IMR-90 (cell line): ENCODE results near the gene PYGL. TPM values are rescaled to one million over a fixed set of nuclear protein-coding genes. Genes with fewer than 3 reads are reported as not detected.

Experiments used
- ATAC-seq: fragments of 200-7000 bp; cut with Tn5 transposase; 2 replicates; pipeline ENCODE4 v1.9.1; 2020; ENCODE audit warnings: low read depth, mild to moderate bottlenecking, moderate library complexity
- BruUV-seq: library from RNA; stranded (reverse); fragments of 400-500 nt; replicated peaks from 2 replicates; lab custom pipeline; 2021; lab: Mats Ljungman, UMichigan
- CTCF ChIA-PET: fragments of 300-600 bp; formaldehyde crosslinking; extraction: SDS; loops from one replicate; lab custom pipeline; 2021; ENCODE audit warnings: antibody characterized with exemption; lab: Yijun Ruan, JAX
- POLR2A ChIA-PET: fragments of 300-600 bp; sonication (Branson Sonifier 250); formaldehyde crosslinking; loops from one replicate; lab custom pipeline; 2022; ENCODE audit warnings: antibody characterized with exemption; ENCODE audit not compliant: unreplicated experiment; lab: Charles Lee
- DNase-seq: peaks from one replicate; pipeline ENCODE4 v3.0.0; 2013
- H2AFZ ChIP-seq: replicated peaks from 2 replicates; pipeline ENCODE3; 2013; ENCODE audit warnings: low read length, mild to moderate bottlenecking; ENCODE audit not compliant: poor library complexity
- H2AK5ac ChIP-seq: 2 replicates; pipeline ENCODE4 v1.6.1; 2013; ENCODE audit warnings: low read depth, low read length, inconsistent platforms
- H2AK9ac ChIP-seq: replicated peaks from 2 replicates; pipeline ENCODE3; 2013; ENCODE audit warnings: mild to moderate bottlenecking, low read depth, low read length, moderate library complexity; ENCODE audit not compliant: poor library complexity
- H2BK120ac ChIP-seq: 2 replicates; pipeline ENCODE4 v1.6.1; 2013; ENCODE audit warnings: low read depth, low read length, inconsistent platforms
- H2BK15ac ChIP-seq: 3 replicates; pipeline ENCODE4 v1.6.1; 2013; ENCODE audit warnings: low read depth, low read length, inconsistent platforms
- H2BK20ac ChIP-seq: 2 replicates; pipeline ENCODE4 v1.6.1; 2013; ENCODE audit warnings: low read depth, mild to moderate bottlenecking, inconsistent platforms, low read length, moderate library complexity
- H2BK5ac ChIP-seq: 2 replicates; pipeline ENCODE4 v1.6.1; 2013; ENCODE audit warnings: mild to moderate bottlenecking, low read depth, low read length, inconsistent platforms; ENCODE audit not compliant: poor library complexity, severe bottlenecking
- H3K14ac ChIP-seq: replicated peaks from 2 replicates; pipeline ENCODE4 v1.6.1; 2013; ENCODE audit warnings: low read depth, low read length, inconsistent platforms
- H3K18ac ChIP-seq: 2 replicates; pipeline ENCODE4 v1.6.1; 2013; ENCODE audit warnings: low read depth, low read length, control low read depth
- H3K23ac ChIP-seq: 2 replicates; pipeline ENCODE4 v1.6.1; 2013; ENCODE audit warnings: low read depth, low read length, inconsistent platforms
- H3K27ac ChIP-seq: 2 replicates; pipeline ENCODE4 v1.5.1; 2013; ENCODE audit warnings: mild to moderate bottlenecking, control low read depth, low read length; ENCODE audit not compliant: insufficient read depth
- H3K27me3 ChIP-seq: 2 replicates; pipeline ENCODE4 v1.6.1; 2013; ENCODE audit warnings: low read length; ENCODE audit not compliant: control insufficient read depth, insufficient read depth
- H3K36me3 ChIP-seq: 2 replicates; pipeline ENCODE4 v1.6.1; 2013; ENCODE audit warnings: low read length, mixed read lengths; ENCODE audit not compliant: control insufficient read depth, insufficient read depth
- H3K4ac ChIP-seq: 2 replicates; pipeline ENCODE4 v1.6.1; 2013; ENCODE audit warnings: low read depth, low read length, inconsistent platforms
- H3K4me1 ChIP-seq: 2 replicates; pipeline ENCODE4 v1.6.1; 2013; ENCODE audit warnings: low read length, mixed read lengths; ENCODE audit not compliant: control insufficient read depth, insufficient read depth
- H3K4me2 ChIP-seq: 2 replicates; pipeline ENCODE4 v1.6.1; 2013; ENCODE audit warnings: low read depth, mild to moderate bottlenecking, control low read depth, low read length, moderate library complexity
- H3K4me3 ChIP-seq: 2 replicates; pipeline ENCODE4 v1.5.1; 2013; ENCODE audit warnings: low read depth, mild to moderate bottlenecking, control low read depth, low read length, moderate library complexity; ENCODE audit not compliant: insufficient read depth
- H3K56ac ChIP-seq: 2 replicates; pipeline ENCODE4 v1.6.1; 2013; ENCODE audit warnings: low read length, inconsistent platforms; ENCODE audit not compliant: insufficient read depth; ENCODE audit errors: extremely low read depth
- H3K79me1 ChIP-seq, 2 experiments: 2 replicates each; pipeline ENCODE4 v1.6.1; 2013; ENCODE audit warnings: low read length in 2 of 2, inconsistent platforms in 1 of 2, low read depth in 1 of 2
- H3K9ac ChIP-seq: 2 replicates; pipeline ENCODE4 v1.6.1; 2013; ENCODE audit warnings: low read depth, low read length, control low read depth
- H3K9me1 ChIP-seq: 2 replicates; pipeline ENCODE4 v1.6.1; 2013; ENCODE audit warnings: low read length, inconsistent platforms; ENCODE audit not compliant: insufficient read depth
- H3K9me3 ChIP-seq: 2 replicates; pipeline ENCODE4 v1.6.1; 2013; ENCODE audit warnings: low read length; ENCODE audit not compliant: control insufficient read depth, insufficient read depth
- H4K20me1 ChIP-seq: 2 replicates; pipeline ENCODE4 v1.6.1; 2013; ENCODE audit warnings: low read length, inconsistent platforms; ENCODE audit not compliant: insufficient read depth
- H4K5ac ChIP-seq: 2 replicates; pipeline ENCODE4 v1.6.1; 2013; ENCODE audit warnings: mild to moderate bottlenecking, low read depth, low read length, control low read depth
- H4K8ac ChIP-seq, 2 experiments: 2 replicates each; pipeline ENCODE4 v1.6.1; 2013; ENCODE audit warnings: low read depth in 2 of 2, low read length in 2 of 2, control low read depth in 1 of 2, inconsistent platforms in 1 of 2
- H4K91ac ChIP-seq: 2 replicates; pipeline ENCODE4 v1.6.1; 2013; ENCODE audit warnings: low read depth, low read length, inconsistent platforms; ENCODE audit not compliant: insufficient read depth
- MAZ ChIP-seq: IDR thresholded peaks from 2 replicates; pipeline ENCODE4 v1.6.1; 2012; ENCODE audit warnings: low read depth, mild to moderate bottlenecking, low read length, improper control_type of control experiment, moderate library complexity, borderline replicate concordance
- WGBS, 2 experiments: methylation state at CpG; one replicate each; pipeline versions ENCODE4 v1.1.5 to v1.1.7; 2013; ENCODE audit warnings: missing lambda C conversion rate in 2 of 2; ENCODE audit not compliant: insufficient read length in 1 of 2; ENCODE audit errors: extremely low coverage in 2 of 2; 5-methylcytosine and 5-hydroxymethylcytosine counted together
- dilution Hi-C: fragments of 300-500 bp; cut with HindIII; formaldehyde crosslinking; loops from one replicate; pipeline ENCODE4 v1.14.3; 2018; ENCODE audit warnings: low sequenced_read_pairs; ENCODE audit not compliant: unreplicated experiment
- in situ Hi-C: fragments of 300-500 bp; cut with MboI; formaldehyde crosslinking; loops from 3 replicates; pipeline ENCODE4 v1.14.3; 2019; ENCODE audit warnings: low sequenced_read_pairs, inconsistent platforms, mixed read lengths
- intact Hi-C: fragments of 100-400 bp; cut with micrococcal nuclease; formaldehyde crosslinking; loops from 2 replicates; pipeline ENCODE4 v1.10.0; 2022
- polyA plus RNA-seq, 3 experiments: library from polyadenylated mRNA; depleted of rRNA; stranded (reverse); fragments of >200 nt; gene quantifications; 2 replicates each; pipeline ENCODE4 v1.2.3, GENCODE V29; 2012; ENCODE audit warnings: low replicate concordance in 1 of 3
- total RNA-seq: library from RNA; depleted of rRNA; stranded (reverse); fragments of >200 nt; gene quantifications from 2 replicates; pipeline ENCODE4 v1.2.3, GENCODE V29; 2012

PYGL gene
- total and polyA plus RNA-seq, 2 of the 4 experiments (the other 2 are of a cell fraction), result 52.3 to 70.4 TPM

GRCh38 chr14:50932592-50933495 is 11.4 kb downstream of the PYGL start:
- Histone ChIP-seq H3K23ac (no peak overlapping the region), H4K91ac (no peak overlapping the region), H3K4me3 (no peak overlapping the region), H3K14ac (no peak overlapping the region), H2AK5ac (no peak overlapping the region), H3K27ac (no peak overlapping the region), H2BK120ac (no peak overlapping the region), H3K9ac (no peak overlapping the region), H4K20me1 (no peaks in the 10 kb centered on the region; the same call in 1 of the 2 replicates), H3K18ac (no peak overlapping the region), H3K4me2 (no peak overlapping the region), H3K9me1 (peaks cover 15% of the 10 kb centered on the region), H3K27me3 (no peaks in the 10 kb centered on the region), H2BK5ac (no peak overlapping the region), H4K8ac (no peak overlapping the region), H3K79me1 (peaks cover 7% of the 10 kb centered on the region in 2 experiments; a peak in 3 of 4 replicates), H2AK9ac (no peak overlapping the region), H3K4ac (no peak overlapping the region), H2AFZ (no peak overlapping the region), H3K56ac (no peak overlapping the region), H3K9me3 (no peaks in the 10 kb centered on the region), H2BK15ac (no peak overlapping the region), H3K4me1 (peaks cover 5% of the 10 kb centered on the region), H4K5ac (no peak overlapping the region), H2BK20ac (no peak overlapping the region), H3K36me3 (peaks cover 19% of the 10 kb centered on the region)
- dilution Hi-C loops, result no loop called here
- CTCF ChIA-PET, result interaction anchor here (0.7 kb wide), 1 partner anchor 1213 kb away, joined by 3 read pairs; no protein-coding TSS in a partner anchor
- no peak for TF ChIP-seq MAZ
- WGBS, 2 experiments, result no CpG with 5 or more reads among the region's 4 CpGs
- no TSS peak for BruUV-seq
- in situ Hi-C loops, result no loop called here
- intact Hi-C loops, result loop anchor here (10.0 kb wide), 1 partner anchor 278 kb away; no protein-coding TSS in a partner anchor
- peak; percentile 8 for DNase-seq
- POLR2A ChIA-PET, result no interaction called here
- ATAC-seq, result no peak; the same call in 1 of the 2 replicates
